Breast epithelium (tissue), 3 donors: ENCODE results near the gene COL5A1.

Experiments used
- CTCF ChIP-seq, 3 donors: fragments of 450-650 bp; IDR thresholded peaks; one replicate each; pipeline ENCODE4 v1.5.1; 2016 to 2017; ENCODE audit warnings: antibody characterized with exemption in 3 of 3, mild to moderate bottlenecking in 3 of 3, moderate library complexity in 3 of 3
- POLR2AphosphoS5 ChIP-seq, 3 donors: sonication (generic); formaldehyde crosslinking; IDR thresholded peaks; one replicate each; pipeline ENCODE4 v1.6.1; 2017; ENCODE audit warnings: antibody characterized with exemption in 3 of 3

- TF ChIP-seq CTCF (IDR thresholded peaks at IDR 0.05) (no peak), POLR2AphosphoS5 (IDR thresholded peaks at IDR 0.05) (no peak)
Observed at GRCh38 chr9:134640506-134641172, 964 bp upstream of the COL5A1 start.
